Keratinocyte (primary cell): Measurements from ENCODE around the gene NRXN2. TPM values are rescaled to one million over a fixed set of nuclear protein-coding genes. Genes with fewer than 3 reads are reported as not detected.

Experiments used
- DNase-seq: peaks from one replicate; pipeline ENCODE4 v3.0.0-alpha.2; 2011; ENCODE audit warnings: low read depth, missing footprints, low spot score
- FAIRE-seq: peaks from 2 replicates; lab custom pipeline; 2011; peaks lifted over from hg19 to GRCh38; lab: Jason Lieb, UNC
- H2AFZ ChIP-seq: 2 replicates; pipeline ENCODE4 v1.6.0; 2012; ENCODE audit warnings: low read length, control low read depth, inconsistent platforms; ENCODE audit not compliant: control insufficient read depth
- H3K27ac ChIP-seq: 2 replicates; pipeline ENCODE4 v1.5.1; 2011; ENCODE audit warnings: low read length; ENCODE audit not compliant: control insufficient read depth, insufficient read depth
- H3K27me3 ChIP-seq: 3 replicates; pipeline ENCODE4 v1.6.0; 2011; ENCODE audit warnings: low read length; ENCODE audit not compliant: control insufficient read depth, insufficient read depth; ENCODE audit errors: extremely low read depth
- H3K36me3 ChIP-seq, 2 experiments: 2 replicates in 1 of 2; 3 replicates in 1 of 2; pipeline ENCODE4 v1.5.1; 2011; ENCODE audit warnings: low read length in 2 of 2, mild to moderate bottlenecking in 1 of 2; ENCODE audit not compliant: control insufficient read depth in 2 of 2, insufficient read depth in 2 of 2; ENCODE audit errors: extremely low read depth in 1 of 2
- H3K4me1 ChIP-seq: 3 replicates; pipeline ENCODE4 v1.5.1; 2011; ENCODE audit warnings: low read length; ENCODE audit not compliant: control insufficient read depth, insufficient read depth; ENCODE audit errors: extremely low read depth
- H3K4me2 ChIP-seq: 3 replicates; pipeline ENCODE4 v1.6.0; 2011; ENCODE audit warnings: low read depth, low read length; ENCODE audit not compliant: control insufficient read depth, insufficient read depth; ENCODE audit errors: extremely low read depth
- H3K4me3 ChIP-seq, 3 experiments: fragments of 200-600 bp in 1 of 3; sonication (generic) in 1 of 3; 2 replicates in 2 of 3; 3 replicates in 1 of 3; pipeline ENCODE4 v1.5.1; 2011 to 2016; ENCODE audit warnings: low read length in 3 of 3, mild to moderate bottlenecking in 3 of 3, control low read depth in 2 of 3, inconsistent platforms in 1 of 3, low read depth in 1 of 3, mixed read lengths in 1 of 3, mixed run types in 1 of 3, moderate library complexity in 1 of 3; ENCODE audit not compliant: control insufficient read depth in 2 of 3, insufficient read depth in 2 of 3; ENCODE audit errors: extremely low read depth in 1 of 3
- H3K79me2 ChIP-seq: 2 replicates; pipeline ENCODE4 v1.6.0; 2012; ENCODE audit warnings: low read length; ENCODE audit not compliant: control insufficient read depth, insufficient read depth
- H3K9ac ChIP-seq: 3 replicates; pipeline ENCODE4 v1.6.0; 2011; ENCODE audit warnings: low read length; ENCODE audit not compliant: control insufficient read depth, insufficient read depth; ENCODE audit errors: extremely low read depth
- H3K9me1 ChIP-seq: 3 replicates; pipeline ENCODE4 v1.6.0; 2011; ENCODE audit warnings: low read length; ENCODE audit not compliant: control insufficient read depth, insufficient read depth; ENCODE audit errors: extremely low read depth
- H3K9me3 ChIP-seq: 2 replicates; pipeline ENCODE4 v1.5.1; 2012; ENCODE audit warnings: low read depth, low read length; ENCODE audit not compliant: control insufficient read depth
- H4K20me1 ChIP-seq: 3 replicates; pipeline ENCODE4 v1.6.0; 2011; ENCODE audit warnings: low read length; ENCODE audit not compliant: control insufficient read depth, insufficient read depth; ENCODE audit errors: extremely low read depth
- EZH2 ChIP-seq: IDR thresholded peaks from one replicate; pipeline ENCODE4 v1.6.1; 2012; ENCODE audit warnings: inconsistent platforms, mild to moderate bottlenecking, low read length, moderate library complexity
- dilution Hi-C: fragments of 300-500 bp; cut with MboI; formaldehyde crosslinking; loops from one replicate; pipeline ENCODE4 v1.7.0; 2020; ENCODE audit warnings: low sequenced_read_pairs; ENCODE audit not compliant: extremely low pct_ligation_motif_present
- polyA plus RNA-seq, 5 experiments: library from polyadenylated mRNA; depleted of rRNA in 3 of 5; stranded (reverse) in 3 of 5; stranded (forward) in 1 of 5; unstranded in 1 of 5; fragments of >200 nt; gene quantifications; 1 replicate in 1 of 5; 2 replicates in 3 of 5; 3 replicates in 1 of 5; pipeline versions ENCODE4 v1.2.1 to v1.2.3, GENCODE V29; 2011 to 2012; ENCODE audit warnings: missing spikeins in 2 of 5, low read depth in 1 of 5, low replicate concordance in 1 of 5
- TF ChIP-seq, protein P1 (sequence below), 3 experiments: IDR thresholded peaks in 1 of 3; conservative IDR thresholded peaks in 1 of 3; optimal IDR thresholded peaks in 1 of 3; 2 replicates in 2 of 3; 3 replicates in 1 of 3; pipeline versions ENCODE3 to v1.5.1; 2011; ENCODE audit warnings: low read length in 3 of 3, mild to moderate bottlenecking in 3 of 3, moderate library complexity in 2 of 3, control low read depth in 1 of 3, inconsistent platforms in 1 of 3; ENCODE audit not compliant: insufficient read depth in 2 of 3; ENCODE audit errors: extremely low read depth in 1 of 3

NRXN2 gene
- polyA plus RNA-seq, 1 donor (not counting 4 experiments of a cell fraction or from before 2014, with no cell fraction given): not detected

- Histone ChIP-seq H3K9me3 (no peaks in the 10 kb centered on the region), H3K27ac (no peak overlapping the region), H3K4me2 (no peak overlapping the region), H2AFZ (no peak overlapping the region), H3K79me2 (no peaks in the 10 kb centered on the region), H3K36me3 (no peaks in the 10 kb centered on the region), H3K9me1 (no peaks in the 10 kb centered on the region), H3K27me3 (peaks cover 72% of the 10 kb centered on the region), H3K9ac (no peak overlapping the region), H4K20me1 (no peaks in the 10 kb centered on the region), H3K4me1 (no peaks in the 10 kb centered on the region), H3K4me3 (no peak overlapping the region)
- dilution Hi-C loops: no loop called here
- no peak for TF ChIP-seq EZH2
- TF ChIP-seq, protein P1, sequence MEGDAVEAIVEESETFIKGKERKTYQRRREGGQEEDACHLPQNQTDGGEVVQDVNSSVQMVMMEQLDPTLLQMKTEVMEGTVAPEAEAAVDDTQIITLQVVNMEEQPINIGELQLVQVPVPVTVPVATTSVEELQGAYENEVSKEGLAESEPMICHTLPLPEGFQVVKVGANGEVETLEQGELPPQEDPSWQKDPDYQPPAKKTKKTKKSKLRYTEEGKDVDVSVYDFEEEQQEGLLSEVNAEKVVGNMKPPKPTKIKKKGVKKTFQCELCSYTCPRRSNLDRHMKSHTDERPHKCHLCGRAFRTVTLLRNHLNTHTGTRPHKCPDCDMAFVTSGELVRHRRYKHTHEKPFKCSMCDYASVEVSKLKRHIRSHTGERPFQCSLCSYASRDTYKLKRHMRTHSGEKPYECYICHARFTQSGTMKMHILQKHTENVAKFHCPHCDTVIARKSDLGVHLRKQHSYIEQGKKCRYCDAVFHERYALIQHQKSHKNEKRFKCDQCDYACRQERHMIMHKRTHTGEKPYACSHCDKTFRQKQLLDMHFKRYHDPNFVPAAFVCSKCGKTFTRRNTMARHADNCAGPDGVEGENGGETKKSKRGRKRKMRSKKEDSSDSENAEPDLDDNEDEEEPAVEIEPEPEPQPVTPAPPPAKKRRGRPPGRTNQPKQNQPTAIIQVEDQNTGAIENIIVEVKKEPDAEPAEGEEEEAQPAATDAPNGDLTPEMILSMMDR (optimal IDR thresholded peaks at IDR 0.05 in 1 of 3, IDR thresholded peaks at IDR 0.05 in 1 of 3, conservative IDR thresholded peaks at IDR 0.05 in 1 of 3; ENCODE audit: extremely low read depth in 1 of 3, insufficient read depth in 2 of 3, low read length in 3 of 3): no peak
- FAIRE-seq (no peak), DNase-seq (no peak)
Observed at GRCh38 chr11:64719406-64719805, 3.6 kb downstream of the NRXN2 start.

- no peak overlapping the region for H3K9ac ChIP-seq
- no peaks in the 10 kb centered on the region for H3K36me3 ChIP-seq
- H3K4me1 ChIP-seq: no peaks in the 10 kb centered on the region
- no peak overlapping the region for H3K27ac ChIP-seq
- H2AFZ ChIP-seq: no peak overlapping the region
- H3K9me3 ChIP-seq: no peaks in the 10 kb centered on the region
- no peak overlapping the region for H3K4me3 ChIP-seq
- peaks cover 77% of the 10 kb centered on the region for H3K27me3 ChIP-seq
- no peaks in the 10 kb centered on the region for H3K79me2 ChIP-seq
- TF ChIP-seq, protein P1 (optimal IDR thresholded peaks at IDR 0.05 in 1 of 3, IDR thresholded peaks at IDR 0.05 in 1 of 3, conservative IDR thresholded peaks at IDR 0.05 in 1 of 3; ENCODE audit: extremely low read depth in 1 of 3, insufficient read depth in 2 of 3, low read length in 3 of 3): no peak
- no peak for TF ChIP-seq EZH2
- H4K20me1 ChIP-seq: no peaks in the 10 kb centered on the region
- H3K4me2 ChIP-seq: no peak overlapping the region
- no peak for FAIRE-seq
- no peaks in the 10 kb centered on the region for H3K9me1 ChIP-seq
- no peak for DNase-seq
- dilution Hi-C loops: no loop called here
Observed at GRCh38 chr11:64718780-64719124, 4.2 kb downstream of the NRXN2 start.
